ENCODE results near the gene MED12L. TPM values are rescaled to one million over a fixed set of nuclear protein-coding genes. Genes with fewer than 3 reads are reported as not detected.
"Not testable (repeated sequence)": the region's sequence is repeated elsewhere in the genome, so short reads cannot be mapped to it uniquely, and the experiment has no call there.

The MED12L gene
- total RNA-seq, 1 donor from 2014 or later = 0.29 TPM

DNA sequence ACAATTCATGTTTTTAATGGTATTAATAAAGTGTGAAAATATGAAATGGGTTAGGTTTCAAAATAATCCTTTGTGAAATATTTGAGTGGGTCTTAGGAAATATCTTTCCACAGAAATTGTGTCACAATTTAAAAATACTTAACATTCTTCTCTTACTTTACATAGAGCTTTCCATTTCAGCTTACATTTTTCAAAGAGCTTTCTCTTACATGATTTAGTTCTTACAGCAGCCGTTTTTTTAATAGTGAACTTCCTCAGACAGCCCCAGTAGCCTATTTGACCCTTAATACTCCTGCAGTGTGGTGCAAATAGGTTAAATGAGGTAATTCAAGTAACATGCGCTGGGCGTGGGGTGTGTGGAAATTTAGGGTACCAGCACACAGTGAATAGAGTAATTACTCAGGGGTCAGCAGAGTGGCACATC, 277.3 kb downstream of the MED12L start:
- DNase-seq (ENCODE audit: extremely low read depth, low read depth, low spot score) = no peak

DNA sequence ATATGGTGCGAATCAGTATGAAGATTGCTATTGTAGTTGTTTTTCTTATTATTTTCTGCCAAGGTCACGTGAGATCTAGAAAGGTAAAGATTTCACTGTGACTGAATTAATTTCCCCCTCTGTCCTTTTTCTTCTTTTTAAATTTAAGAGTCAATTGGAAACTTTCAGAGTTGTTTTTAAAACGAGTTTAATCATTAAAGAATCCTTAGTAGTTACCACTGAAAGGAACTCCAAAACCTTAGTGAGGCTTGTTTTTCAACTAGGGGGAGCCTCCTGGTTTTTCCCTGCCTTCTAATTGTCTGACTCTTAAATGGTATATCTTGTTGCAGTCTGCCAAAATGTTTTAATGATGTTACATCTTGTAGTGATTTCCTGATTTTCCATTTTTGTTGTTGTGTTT, 281.5 kb downstream of the MED12L start:
- DNase-seq (ENCODE audit: extremely low read depth, low read depth, low spot score) = no peak

GRCh38 chr3:151367448-151367847, 282.0 kb downstream of the MED12L start:
- no peak for DNase-seq (ENCODE audit: extremely low read depth, low read depth, low spot score)

DNA sequence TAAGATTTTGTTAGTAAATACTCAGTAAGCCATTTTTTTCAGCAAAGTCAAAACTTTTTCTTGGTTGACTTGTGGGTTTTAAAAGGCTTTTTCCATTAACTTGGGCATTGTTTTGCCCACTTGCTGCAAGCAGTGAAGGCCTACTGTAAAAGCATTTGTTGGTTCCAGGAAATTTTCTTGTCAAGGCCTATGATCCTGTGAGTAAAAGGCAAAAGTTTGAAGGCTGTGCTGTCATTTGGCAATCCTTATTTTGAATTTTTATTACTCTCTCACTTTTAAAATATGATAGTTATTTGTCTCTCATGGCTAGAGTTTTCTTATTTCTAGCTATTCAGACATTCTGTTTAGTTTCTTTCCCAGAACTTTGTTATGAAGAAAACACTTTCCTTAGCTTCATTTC, 286.1 kb downstream of the MED12L start:
- no peak for DNase-seq (ENCODE audit: extremely low read depth, low read depth, low spot score)

DNA sequence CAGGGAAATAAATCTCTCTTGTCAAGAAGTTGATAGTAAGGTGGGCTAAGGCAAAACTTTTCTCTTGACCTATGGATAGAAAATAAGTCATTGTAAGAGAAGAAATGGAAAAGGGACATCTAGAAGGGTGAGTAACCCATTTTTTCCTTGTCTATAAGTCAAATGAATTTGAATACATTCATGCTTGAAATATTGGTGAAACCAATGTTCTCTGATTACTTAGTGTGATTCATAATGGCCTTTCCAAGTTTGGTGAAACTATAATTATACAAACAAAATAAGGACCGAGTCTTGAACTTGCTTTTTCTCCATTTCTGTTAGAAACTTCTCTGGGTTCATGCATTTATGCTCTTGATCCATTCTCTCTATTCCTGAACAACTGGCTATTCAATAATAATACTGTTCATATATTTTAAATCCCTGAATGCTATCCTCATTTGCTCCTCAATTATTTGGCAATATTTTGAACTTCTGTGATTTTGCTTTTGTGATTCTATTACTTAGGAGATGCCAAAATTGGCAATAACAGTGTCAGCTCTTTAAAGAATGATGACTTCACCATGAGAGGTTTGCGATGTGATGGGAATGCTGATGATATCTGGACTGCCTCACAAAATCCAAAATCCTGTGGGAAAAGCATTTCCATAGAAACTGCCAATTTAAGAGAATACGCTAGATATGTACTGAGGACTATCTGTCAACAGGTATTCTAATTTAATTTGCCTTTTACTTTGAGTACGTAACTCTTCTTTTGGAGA, 286.8 kb downstream of the MED12L start:
- DNase-seq (ENCODE audit: extremely low read depth, low read depth, low spot score) = no peak

DNA sequence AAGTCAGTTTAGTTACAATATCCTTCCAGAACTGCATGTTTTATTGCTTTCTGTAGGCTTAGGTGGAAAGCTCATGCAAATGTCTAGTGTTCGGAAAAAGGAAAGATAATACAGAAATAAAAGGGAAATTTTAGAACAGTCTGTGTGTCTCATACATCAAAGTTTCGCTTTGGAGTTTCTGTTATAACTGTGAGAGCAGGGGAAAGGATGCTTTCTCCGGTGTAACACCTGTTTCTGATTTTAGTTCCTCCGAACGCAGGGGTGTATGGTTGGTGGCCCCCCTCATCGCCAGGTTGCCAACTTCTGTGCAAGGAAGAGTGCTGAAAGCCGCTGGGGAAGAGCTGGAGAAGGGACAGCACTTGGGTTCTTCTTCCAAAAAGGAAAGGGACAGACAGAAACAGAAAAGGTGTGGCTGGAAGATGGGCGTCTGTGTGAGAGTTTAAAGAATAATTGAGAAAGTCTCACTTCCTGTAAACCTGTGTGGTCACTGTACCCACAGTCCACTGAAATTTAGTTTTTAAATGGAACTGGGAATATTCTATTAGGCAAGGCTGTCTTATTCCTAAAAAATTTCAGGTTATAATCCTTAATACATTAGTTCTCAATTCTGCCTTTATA, 292.4 kb downstream of the MED12L start:
- no peak for DNase-seq (ENCODE audit: extremely low read depth, low read depth, low spot score)

DNA sequence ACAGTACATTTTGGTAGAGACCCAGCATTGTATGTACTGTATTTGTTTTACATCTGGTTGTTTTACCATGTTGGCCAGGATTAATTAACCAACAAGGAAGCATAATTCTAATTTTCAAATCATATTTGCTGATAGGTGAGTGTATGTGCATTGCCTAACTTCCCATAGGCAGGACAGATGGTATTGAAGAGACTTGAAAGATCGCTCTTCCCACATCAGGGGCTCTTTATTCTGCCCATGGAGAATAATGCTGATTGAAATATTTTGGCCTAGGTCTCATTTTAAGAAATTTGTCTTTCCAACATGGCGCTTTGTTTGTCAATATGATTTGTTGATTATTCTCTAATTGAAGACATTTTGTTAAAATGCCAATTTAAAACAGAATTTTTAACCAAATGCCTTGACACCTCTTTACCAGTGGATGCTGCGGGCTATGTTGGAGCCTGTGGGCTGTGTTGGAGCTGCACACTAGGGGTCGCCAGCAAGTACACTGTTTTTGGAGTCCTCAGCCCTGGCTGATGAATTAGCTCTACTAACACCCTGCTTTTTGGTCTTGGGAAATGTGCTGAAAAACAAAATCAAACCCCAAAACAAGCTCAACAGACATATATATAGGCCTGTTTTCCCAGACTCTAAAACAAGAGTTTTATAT, 293.7 kb downstream of the MED12L start:
- no peak for DNase-seq (ENCODE audit: extremely low read depth, low read depth, low spot score)

DNA sequence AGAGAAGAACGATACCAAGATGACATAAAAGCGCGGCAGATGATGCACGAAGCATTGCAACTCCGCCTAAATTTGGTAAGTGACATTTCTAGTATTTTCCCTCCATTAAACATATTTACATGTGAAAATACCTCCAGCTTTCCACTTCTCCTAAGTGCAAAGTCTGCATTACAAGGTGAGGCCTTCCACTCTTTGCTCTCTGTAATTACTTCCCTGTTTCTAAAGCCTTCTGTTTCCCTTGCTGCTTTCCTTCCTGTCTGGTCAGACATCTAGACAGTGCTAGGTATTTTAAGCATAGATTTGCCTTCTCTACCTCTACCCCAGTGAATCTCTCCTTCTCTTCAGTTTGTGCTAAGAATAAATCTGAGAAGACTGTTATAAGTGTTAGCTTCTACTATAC, 297.2 kb downstream of the MED12L start:
- DNase-seq (ENCODE audit: extremely low read depth, low read depth, low spot score) = no peak

DNA sequence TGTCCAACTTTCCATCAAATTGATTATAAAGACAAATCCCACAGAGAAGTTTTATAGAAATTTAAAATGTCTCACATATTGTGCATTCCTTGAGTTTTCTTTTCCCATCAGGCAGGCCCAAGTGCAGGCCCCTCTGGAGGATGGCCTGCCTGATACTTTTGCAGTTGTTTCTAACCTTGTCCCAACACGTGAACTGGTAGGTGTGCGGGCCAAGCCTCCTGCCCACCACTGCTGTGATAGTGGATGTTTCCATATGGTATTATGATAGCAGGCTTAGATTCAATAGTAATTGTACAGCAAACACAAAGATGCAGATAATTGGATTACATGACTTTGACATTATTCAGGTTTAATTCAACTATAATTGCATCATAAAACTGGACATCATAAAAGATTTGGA, 297.6 kb downstream of the MED12L start:
- no peak for DNase-seq (ENCODE audit: extremely low read depth, low read depth, low spot score)

DNA sequence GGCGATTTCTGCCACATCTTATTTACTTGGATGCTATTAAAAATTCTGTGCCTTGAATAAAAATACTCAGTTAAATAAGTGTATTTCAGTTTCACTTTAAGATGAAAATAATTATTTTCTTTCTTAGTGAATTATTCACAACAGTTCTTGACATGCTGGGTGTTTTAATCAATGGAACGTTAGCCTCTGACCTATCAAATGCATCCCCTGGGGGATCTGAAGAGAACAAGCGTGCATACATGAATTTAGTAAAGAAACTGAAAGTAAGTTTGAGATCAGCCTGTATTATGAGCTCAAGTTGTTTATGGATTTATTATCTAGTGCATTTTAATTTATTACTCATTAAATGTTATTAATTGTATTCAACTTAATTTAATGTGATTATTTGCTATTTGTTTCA, 298.5 kb downstream of the MED12L start:
- DNase-seq (ENCODE audit: extremely low read depth, low read depth, low spot score) = no peak

- DNase-seq (ENCODE audit: extremely low read depth, low read depth, low spot score) = no peak
Measured at GRCh38 chr3:151384741-151385174, 299.3 kb downstream of the MED12L start, which contains the start of gene P2RY12. P2RY12 (minus strand) TSS chr3:151384753; CDS start chr3:151338845, 45,908 bp downstream.

GRCh38 chr3:151386056-151386455, 300.6 kb downstream of the MED12L start:
- DNase-seq (ENCODE audit: extremely low read depth, low read depth, low spot score) = no peak

GRCh38 chr3:151387432-151387831, 302.0 kb downstream of the MED12L start:
- no peak for DNase-seq (ENCODE audit: extremely low read depth, low read depth, low spot score)

DNA sequence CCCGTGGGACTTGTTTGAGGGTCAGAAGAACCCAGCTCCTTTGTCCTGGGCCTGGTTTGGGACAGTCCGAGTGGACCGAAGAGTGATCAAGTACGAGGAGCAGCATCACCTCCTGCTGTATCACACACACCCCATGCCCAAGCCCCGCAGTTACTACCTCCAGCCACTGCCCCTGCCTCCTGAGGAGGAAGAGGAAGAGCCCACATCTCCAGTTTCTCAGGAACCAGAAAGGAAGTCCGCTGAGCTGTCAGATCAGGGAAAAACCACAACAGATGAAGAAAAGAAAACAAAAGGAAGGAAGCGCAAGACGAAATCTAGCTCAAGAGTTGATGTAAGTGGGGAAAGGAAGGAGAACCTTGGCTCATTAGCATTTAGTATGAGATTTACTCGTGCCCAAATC, 302.4 kb downstream of the MED12L start:
- DNase-seq (ENCODE audit: extremely low read depth, low read depth, low spot score) = no peak

GRCh38 chr3:151391720-151392119, 306.3 kb downstream of the MED12L start:
- DNase-seq (ENCODE audit: extremely low read depth, low read depth, low spot score) = no peak

GRCh38 chr3:151392191-151392590, 306.7 kb downstream of the MED12L start:
- DNase-seq (ENCODE audit: extremely low read depth, low read depth, low spot score) = not testable (repeated sequence)

- no peak for DNase-seq (ENCODE audit: extremely low read depth, low read depth, low spot score)
Measured at GRCh38 chr3:151393146-151393830, 307.8 kb downstream of the MED12L start.

DNA sequence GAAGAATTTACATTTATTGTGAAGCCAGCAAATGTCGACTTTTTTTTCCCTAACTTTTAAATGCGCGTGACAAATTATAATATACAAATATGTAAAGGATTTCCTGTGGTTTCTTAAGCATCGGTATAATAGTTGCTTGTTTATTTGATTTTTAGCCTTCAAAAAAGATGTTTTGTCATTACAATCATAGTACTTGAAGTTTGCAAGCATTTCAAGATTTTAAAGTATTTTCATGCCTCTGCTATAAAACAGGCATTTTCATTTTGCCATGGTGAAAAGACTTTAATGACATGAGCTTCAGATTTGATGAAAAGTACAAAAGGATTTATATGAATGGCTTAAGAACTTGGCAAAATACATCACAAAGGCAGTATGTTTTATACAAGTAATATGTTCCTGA, 308.5 kb downstream of the MED12L start:
- no peak for DNase-seq (ENCODE audit: extremely low read depth, low read depth, low spot score)

DNA sequence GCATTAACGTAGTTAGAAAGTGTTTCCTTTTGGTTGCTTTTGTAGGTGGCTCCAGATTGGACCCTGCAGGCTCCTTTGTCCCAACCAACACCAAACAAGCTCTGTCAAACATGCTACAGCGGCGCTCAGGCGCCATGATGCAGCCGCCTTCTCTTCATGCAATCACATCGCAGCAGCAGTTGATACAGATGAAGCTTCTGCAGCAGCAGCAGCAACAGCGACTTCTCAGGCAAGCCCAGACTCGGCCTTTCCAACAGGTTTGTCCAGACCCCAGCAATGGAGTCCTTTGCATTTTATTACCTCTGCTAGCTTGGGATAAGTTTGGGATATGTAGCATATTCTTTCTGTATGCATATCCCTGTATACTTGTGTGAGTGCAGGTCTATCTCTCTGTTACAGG, 309.1 kb downstream of the MED12L start:
- DNase-seq (ENCODE audit: extremely low read depth, low read depth, low spot score) = no peak

DNA sequence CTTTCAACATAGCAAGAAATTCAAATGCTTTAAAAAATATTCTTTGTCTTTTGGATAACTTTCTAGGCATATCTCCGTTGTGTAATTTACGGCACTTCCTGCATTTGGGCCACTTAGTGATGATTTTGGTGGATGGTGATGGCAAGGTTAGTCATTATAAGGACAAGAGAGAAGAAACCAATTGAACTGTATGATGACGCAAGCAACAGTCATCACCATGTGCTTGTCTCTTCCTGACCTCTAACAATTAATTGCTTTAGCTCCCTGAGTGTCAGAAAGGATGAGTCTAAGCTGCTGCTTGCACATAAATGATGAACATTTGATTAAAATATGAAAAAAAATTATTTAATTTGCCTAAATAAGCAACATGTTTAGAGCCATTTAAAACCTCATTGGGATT, 310.3 kb downstream of the MED12L start:
- no peak for DNase-seq (ENCODE audit: extremely low read depth, low read depth, low spot score)

GRCh38 chr3:151398895-151399294, 313.4 kb downstream of the MED12L start:
- no peak for DNase-seq (ENCODE audit: extremely low read depth, low read depth, low spot score)

All from glomerular endothelial cell (primary cell).